H9 (cell line): ENCODE data around the gene PRPSAP2. TPM values are rescaled to one million over a fixed set of nuclear protein-coding genes. Genes with fewer than 3 reads are reported as not detected.

ENCODE experiments used
- DNase-seq: peaks from one replicate; pipeline ENCODE4 v3.0.0-alpha.2; 2017
- H2AFZ ChIP-seq: one replicate; pipeline ENCODE4 v1.6.1; 2013; ENCODE audit warnings: mild to moderate bottlenecking, low read length, control low read depth, moderate library complexity
- H2AK5ac ChIP-seq: 2 replicates; pipeline ENCODE4 v1.6.1; 2013; ENCODE audit warnings: low read length, control low read depth, mixed read lengths; ENCODE audit not compliant: insufficient read length
- H2BK120ac ChIP-seq: one replicate; pipeline ENCODE4 v1.6.1; 2013; ENCODE audit warnings: low read depth, mild to moderate bottlenecking, low read length, control low read depth, inconsistent platforms; ENCODE audit not compliant: poor library complexity, severe bottlenecking
- H2BK12ac ChIP-seq: 2 replicates; pipeline ENCODE4 v1.6.1; 2013; ENCODE audit warnings: low read length, control low read depth, mixed read lengths, low read depth; ENCODE audit not compliant: insufficient read length
- H2BK15ac ChIP-seq: 2 replicates; pipeline ENCODE4 v1.6.1; 2013; ENCODE audit warnings: low read depth, low read length, control low read depth
- H2BK20ac ChIP-seq: one replicate; pipeline ENCODE4 v1.6.1; 2013; ENCODE audit warnings: low read depth, mild to moderate bottlenecking, low read length, control low read depth, inconsistent platforms; ENCODE audit not compliant: poor library complexity, severe bottlenecking
- H2BK5ac ChIP-seq: 2 replicates; pipeline ENCODE4 v1.6.1; 2013; ENCODE audit warnings: low read length, control low read depth, mixed read lengths; ENCODE audit not compliant: insufficient read length
- H3K14ac ChIP-seq: 2 replicates; pipeline ENCODE4 v1.6.1; 2013; ENCODE audit warnings: low read length, control low read depth; ENCODE audit not compliant: insufficient read depth
- H3K18ac ChIP-seq: 2 replicates; pipeline ENCODE4 v1.6.1; 2013; ENCODE audit warnings: low read depth, mild to moderate bottlenecking, mixed read lengths, low read length, control low read depth; ENCODE audit not compliant: insufficient read length
- H3K23ac ChIP-seq: 2 replicates; pipeline ENCODE4 v1.6.1; 2013; ENCODE audit warnings: low read length, control low read depth, mixed read lengths, low read depth; ENCODE audit not compliant: insufficient read length
- H3K23me2 ChIP-seq: 2 replicates; pipeline ENCODE4 v1.6.1; 2013; ENCODE audit warnings: low read depth, mild to moderate bottlenecking, mixed read lengths, low read length, control low read depth; ENCODE audit not compliant: insufficient read length, poor library complexity, severe bottlenecking
- H3K27ac ChIP-seq: 2 replicates; pipeline ENCODE4 v1.5.1; 2013; ENCODE audit warnings: low read length, control low read depth, mixed read lengths, low read depth; ENCODE audit not compliant: insufficient read length
- H3K27me3 ChIP-seq: 2 replicates; pipeline ENCODE4 v1.6.1; 2013; ENCODE audit warnings: low read length, control low read depth, inconsistent platforms; ENCODE audit not compliant: insufficient read depth
- H3K4ac ChIP-seq: 2 replicates; pipeline ENCODE4 v1.6.1; 2013; ENCODE audit warnings: low read depth, mild to moderate bottlenecking, control low read depth, inconsistent platforms, low read length, moderate library complexity
- H3K4me1 ChIP-seq: 2 replicates; pipeline ENCODE4 v1.6.1; 2013; ENCODE audit warnings: low read length, control low read depth, inconsistent platforms; ENCODE audit not compliant: insufficient read depth
- H3K4me2 ChIP-seq: 2 replicates; pipeline ENCODE4 v1.6.1; 2013; ENCODE audit warnings: low read length, control low read depth, mixed read lengths; ENCODE audit not compliant: insufficient read length, insufficient read depth
- H3K56ac ChIP-seq: 2 replicates; pipeline ENCODE4 v1.6.1; 2013; ENCODE audit warnings: low read depth, mild to moderate bottlenecking, mixed read lengths, low read length, control low read depth; ENCODE audit not compliant: insufficient read length
- H3K79me1 ChIP-seq: 2 replicates; pipeline ENCODE4 v1.6.1; 2013; ENCODE audit warnings: low read depth, mild to moderate bottlenecking, moderate library complexity, low read length, control low read depth, inconsistent platforms; ENCODE audit not compliant: insufficient read depth, poor library complexity, severe bottlenecking
- H3K79me2 ChIP-seq: 2 replicates; pipeline ENCODE4 v1.6.1; 2013; ENCODE audit warnings: low read length, control low read depth, inconsistent platforms; ENCODE audit not compliant: insufficient read depth
- H3K9ac ChIP-seq: 2 replicates; pipeline ENCODE4 v1.6.1; 2013; ENCODE audit warnings: low read length, control low read depth, mixed read lengths; ENCODE audit not compliant: insufficient read length; ENCODE audit errors: extremely low read depth
- H3K9me3 ChIP-seq: one replicate; pipeline ENCODE4 v1.6.1; 2013; ENCODE audit warnings: low read depth, low read length, inconsistent platforms; ENCODE audit not compliant: control insufficient read depth
- H3T11ph ChIP-seq: one replicate; pipeline ENCODE4 v1.6.1; 2013; ENCODE audit warnings: mild to moderate bottlenecking, low read length, control low read depth, inconsistent platforms
- H4K20me1 ChIP-seq: one replicate; pipeline ENCODE4 v1.6.1; 2013; ENCODE audit not compliant: control insufficient read depth, insufficient read length, insufficient read depth
- H4K5ac ChIP-seq: 2 replicates; pipeline ENCODE4 v1.6.1; 2013; ENCODE audit warnings: low read depth, mild to moderate bottlenecking, mixed read lengths, low read length, control low read depth; ENCODE audit not compliant: insufficient read length
- H4K8ac ChIP-seq: replicated peaks from 2 replicates; pipeline ENCODE4 v1.6.1; 2013; ENCODE audit warnings: low read length, control low read depth, mixed read lengths, low read depth; ENCODE audit not compliant: insufficient read length
- H4K91ac ChIP-seq: 2 replicates; pipeline ENCODE4 v1.6.1; 2013; ENCODE audit warnings: low read depth, mild to moderate bottlenecking, moderate library complexity, mixed read lengths, low read length, control low read depth; ENCODE audit not compliant: insufficient read length
- H3K27ac Mint-ChIP-seq, 3 experiments: 2 replicates in 2 of 3; 3 replicates in 1 of 3; pipeline ENCODE4 v1.8.0; 2020 to 2021; ENCODE audit warnings: mixed read lengths in 3 of 3, mild to moderate bottlenecking in 1 of 3, moderate library complexity in 1 of 3
- H3K27me3 Mint-ChIP-seq: 2 replicates; pipeline ENCODE4 v1.8.0; 2021; ENCODE audit warnings: low read depth, mild to moderate bottlenecking, moderate library complexity, mixed read lengths
- H3K36me3 Mint-ChIP-seq, 3 experiments: 2 replicates in 2 of 3; 3 replicates in 1 of 3; pipeline ENCODE4 v1.8.0; 2020 to 2021; ENCODE audit warnings: low read depth in 3 of 3, mixed read lengths in 3 of 3; ENCODE audit not compliant: insufficient read depth in 1 of 3
- H3K4me1 Mint-ChIP-seq, 2 experiments: 2 replicates each; pipeline ENCODE4 v1.8.0; 2020; ENCODE audit warnings: mixed read lengths in 2 of 2
- H3K4me3 Mint-ChIP-seq, 2 experiments: 2 replicates in 1 of 2; 3 replicates in 1 of 2; pipeline ENCODE4 v1.8.0; 2020 to 2021; ENCODE audit warnings: mild to moderate bottlenecking in 2 of 2, mixed read lengths in 2 of 2, moderate library complexity in 1 of 2
- H3K9me3 Mint-ChIP-seq, 2 experiments: 2 replicates in 1 of 2; 3 replicates in 1 of 2; pipeline ENCODE4 v1.8.0; 2020; ENCODE audit warnings: mild to moderate bottlenecking in 2 of 2, mixed read lengths in 2 of 2, moderate library complexity in 1 of 2
- WGBS: extraction: QIAGEN DNeasy Blood & Tissue Kit; methylation state at CpG from one replicate; pipeline ENCODE4 v1.1.7; 2013; ENCODE audit warnings: missing lambda C conversion rate, low lambda C conversion rate, mixed read lengths; ENCODE audit not compliant: insufficient read length; ENCODE audit errors: extremely low coverage; 5-methylcytosine and 5-hydroxymethylcytosine counted together
- total RNA-seq: library from RNA; stranded (reverse); gene quantifications from 2 replicates; pipeline ENCODE4 v1.2.1, GENCODE V29; 2021
- TF ChIP-seq, protein P1 (sequence below): fragments of 200-600 bp; sonication (generic); conservative IDR thresholded peaks from 3 replicates; pipeline ENCODE4 v1.8.0; 2021; ENCODE audit warnings: antibody characterized with exemption, mild to moderate bottlenecking

Gene PRPSAP2
- total RNA-seq, 1 experiment from 2014 or later: 58.0 TPM

DNA sequence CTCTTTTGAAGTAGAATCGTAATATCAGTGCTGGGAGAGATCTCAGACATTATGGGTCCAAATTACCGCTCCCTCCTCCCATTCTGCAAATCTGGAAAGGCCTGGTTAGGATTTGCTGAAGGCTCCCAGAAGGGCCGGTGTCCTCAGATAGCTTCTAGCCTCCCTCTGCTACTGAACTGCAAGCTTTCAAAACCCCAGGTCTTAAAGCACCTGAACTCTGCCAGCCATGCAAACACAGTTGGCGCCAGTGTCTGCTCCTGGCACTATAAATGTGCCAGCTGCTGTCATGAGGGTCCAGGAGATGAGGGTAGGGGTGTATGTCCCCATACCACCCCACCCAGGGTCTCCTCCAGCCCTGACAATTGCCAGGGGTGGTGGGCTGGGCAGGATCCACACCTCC lies 118.3 kb downstream of the PRPSAP2 start:
- Mint-ChIP-seq H3K4me3 (no peak overlapping the region), H3K4me1 (peaks cover 4% of the 10 kb centered on the region in 2 experiments), H3K27me3 (no peaks in the 10 kb centered on the region), H3K27ac (no peak overlapping the region), H3K36me3 (peaks cover 24 to 63% (median 47%) of the 10 kb centered on the region in 3 experiments; a peak in 6 of 7 replicates), H3K9me3 (no peaks in the 10 kb centered on the region)
- Histone ChIP-seq H3K4ac (no peak overlapping the region), H2BK5ac (no peak overlapping the region), H3K9me3 (no peaks in the 10 kb centered on the region), H3K56ac (no peak overlapping the region), H4K20me1 (no peaks in the 10 kb centered on the region), H3K23me2 (no peaks in the 10 kb centered on the region), H3K79me2 (no peaks in the 10 kb centered on the region), H2BK120ac (no peak overlapping the region), H4K5ac (no peak overlapping the region), H3K23ac (no peak overlapping the region), H4K91ac (no peak overlapping the region), H3T11ph (no peak overlapping the region), H3K27ac (no peak overlapping the region), H2AK5ac (no peak overlapping the region), H2BK15ac (no peak overlapping the region), H3K4me2 (no peak overlapping the region), H3K9ac (no peak overlapping the region), H2AFZ (no peak overlapping the region), H3K79me1 (no peaks in the 10 kb centered on the region), H3K14ac (no peak overlapping the region), H4K8ac (no peak overlapping the region), H3K18ac (no peak overlapping the region), H2BK20ac (no peak overlapping the region), H2BK12ac (no peak overlapping the region), H3K4me1 (no peaks in the 10 kb centered on the region), H3K27me3 (no peaks in the 10 kb centered on the region)
- no peak for DNase-seq
- WGBS: no CpG with 5 or more reads among the region's 4 CpGs
- TF ChIP-seq, protein P1, sequence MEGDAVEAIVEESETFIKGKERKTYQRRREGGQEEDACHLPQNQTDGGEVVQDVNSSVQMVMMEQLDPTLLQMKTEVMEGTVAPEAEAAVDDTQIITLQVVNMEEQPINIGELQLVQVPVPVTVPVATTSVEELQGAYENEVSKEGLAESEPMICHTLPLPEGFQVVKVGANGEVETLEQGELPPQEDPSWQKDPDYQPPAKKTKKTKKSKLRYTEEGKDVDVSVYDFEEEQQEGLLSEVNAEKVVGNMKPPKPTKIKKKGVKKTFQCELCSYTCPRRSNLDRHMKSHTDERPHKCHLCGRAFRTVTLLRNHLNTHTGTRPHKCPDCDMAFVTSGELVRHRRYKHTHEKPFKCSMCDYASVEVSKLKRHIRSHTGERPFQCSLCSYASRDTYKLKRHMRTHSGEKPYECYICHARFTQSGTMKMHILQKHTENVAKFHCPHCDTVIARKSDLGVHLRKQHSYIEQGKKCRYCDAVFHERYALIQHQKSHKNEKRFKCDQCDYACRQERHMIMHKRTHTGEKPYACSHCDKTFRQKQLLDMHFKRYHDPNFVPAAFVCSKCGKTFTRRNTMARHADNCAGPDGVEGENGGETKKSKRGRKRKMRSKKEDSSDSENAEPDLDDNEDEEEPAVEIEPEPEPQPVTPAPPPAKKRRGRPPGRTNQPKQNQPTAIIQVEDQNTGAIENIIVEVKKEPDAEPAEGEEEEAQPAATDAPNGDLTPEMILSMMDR: no peak
